ENCODE data around the gene BTNL9.

The BTNL9 gene

GRCh38 chr5:181054871-181055459 lies 14.9 kb downstream of the BTNL9 start:
- Histone ChIP-seq H3K27me3 (ENCODE audit: control insufficient read depth, insufficient read depth, low read length) (peaks cover 90% of the 10 kb centered on the region), H3K9ac (ENCODE audit: low read depth, low read length) (no peak overlapping the region), H3K9me3 (replicated peaks; ENCODE audit: low read length) (no peaks in the 10 kb centered on the region), H3K4me2 (ENCODE audit: low read length) (no peak overlapping the region), H3K4me1 (ENCODE audit: control insufficient read depth, insufficient read depth, low read length) (peaks cover 9% of the 10 kb centered on the region), H3K36me3 (ENCODE audit: insufficient read depth, low read length) (no peaks in the 10 kb centered on the region), H3K4me3 (ENCODE audit: low read length) (no peak overlapping the region)

GRCh38 chr5:181056431-181056830 lies 16.4 kb downstream of the BTNL9 start:
- H3K9me3 ChIP-seq (replicated peaks; ENCODE audit: low read length) = no peaks in the 10 kb centered on the region
- no peak overlapping the region for H3K4me2 ChIP-seq (ENCODE audit: low read length)
- no peaks in the 10 kb centered on the region for H3K36me3 ChIP-seq (ENCODE audit: insufficient read depth, low read length)
- peaks cover 92% of the 10 kb centered on the region for H3K27me3 ChIP-seq (ENCODE audit: control insufficient read depth, insufficient read depth, low read length)
- H3K4me3 ChIP-seq (ENCODE audit: low read length) = no peak overlapping the region
- no peak overlapping the region for H3K9ac ChIP-seq (ENCODE audit: low read depth, low read length)
- H3K4me1 ChIP-seq (ENCODE audit: control insufficient read depth, insufficient read depth, low read length) = peaks cover 9% of the 10 kb centered on the region

GRCh38 chr5:181058321-181058720 lies 18.3 kb downstream of the BTNL9 start:
- H3K9ac ChIP-seq (ENCODE audit: low read depth, low read length) = no peak overlapping the region
- H3K4me2 ChIP-seq (ENCODE audit: low read length) = no peak overlapping the region
- no peak overlapping the region for H3K4me3 ChIP-seq (ENCODE audit: low read length)
- H3K9me3 ChIP-seq (replicated peaks; ENCODE audit: low read length) = no peaks in the 10 kb centered on the region
- peaks cover 5% of the 10 kb centered on the region for H3K4me1 ChIP-seq (ENCODE audit: control insufficient read depth, insufficient read depth, low read length)
- no peaks in the 10 kb centered on the region for H3K36me3 ChIP-seq (ENCODE audit: insufficient read depth, low read length)
- peaks cover 88% of the 10 kb centered on the region for H3K27me3 ChIP-seq (ENCODE audit: control insufficient read depth, insufficient read depth, low read length)

GRCh38 chr5:181058786-181059296 lies 18.8 kb downstream of the BTNL9 start:
- H3K9ac ChIP-seq (ENCODE audit: low read depth, low read length) = no peak overlapping the region
- H3K27me3 ChIP-seq (ENCODE audit: control insufficient read depth, insufficient read depth, low read length) = peaks cover 83% of the 10 kb centered on the region
- no peak overlapping the region for H3K4me2 ChIP-seq (ENCODE audit: low read length)
- no peaks in the 10 kb centered on the region for H3K36me3 ChIP-seq (ENCODE audit: insufficient read depth, low read length)
- H3K4me1 ChIP-seq (ENCODE audit: control insufficient read depth, insufficient read depth, low read length) = no peaks in the 10 kb centered on the region
- no peak overlapping the region for H3K4me3 ChIP-seq (ENCODE audit: low read length)
- H3K9me3 ChIP-seq (replicated peaks; ENCODE audit: low read length) = no peaks in the 10 kb centered on the region

GRCh38 chr5:181059297-181060230 lies 19.5 kb downstream of the BTNL9 start:
- Histone ChIP-seq H3K4me1 (ENCODE audit: control insufficient read depth, insufficient read depth, low read length) (no peaks in the 10 kb centered on the region), H3K27me3 (ENCODE audit: control insufficient read depth, insufficient read depth, low read length) (peaks cover 75% of the 10 kb centered on the region), H3K4me2 (ENCODE audit: low read length) (no peak overlapping the region), H3K9me3 (replicated peaks; ENCODE audit: low read length) (no peaks in the 10 kb centered on the region), H3K9ac (ENCODE audit: low read depth, low read length) (no peak overlapping the region), H3K36me3 (ENCODE audit: insufficient read depth, low read length) (no peaks in the 10 kb centered on the region), H3K4me3 (ENCODE audit: low read length) (no peak overlapping the region)

- no peaks in the 10 kb centered on the region for H3K9me3 ChIP-seq (replicated peaks; ENCODE audit: low read length)
- no peaks in the 10 kb centered on the region for H3K4me1 ChIP-seq (ENCODE audit: control insufficient read depth, insufficient read depth, low read length)
- H3K4me3 ChIP-seq (ENCODE audit: low read length) = no peak overlapping the region
- H3K27me3 ChIP-seq (ENCODE audit: control insufficient read depth, insufficient read depth, low read length) = peaks cover 69% of the 10 kb centered on the region
- H3K36me3 ChIP-seq (ENCODE audit: insufficient read depth, low read length) = no peaks in the 10 kb centered on the region
- no peak overlapping the region for H3K4me2 ChIP-seq (ENCODE audit: low read length)
- H3K9ac ChIP-seq (ENCODE audit: low read depth, low read length) = no peak overlapping the region
Measured at GRCh38 chr5:181060231-181060590, 20.1 kb downstream of the BTNL9 start.

- Histone ChIP-seq H3K4me2 (ENCODE audit: low read length) (no peak overlapping the region), H3K4me1 (ENCODE audit: control insufficient read depth, insufficient read depth, low read length) (no peaks in the 10 kb centered on the region), H3K36me3 (ENCODE audit: insufficient read depth, low read length) (no peaks in the 10 kb centered on the region), H3K4me3 (ENCODE audit: low read length) (no peak overlapping the region), H3K27me3 (ENCODE audit: control insufficient read depth, insufficient read depth, low read length) (peaks cover 65% of the 10 kb centered on the region), H3K9ac (ENCODE audit: low read depth, low read length) (no peak overlapping the region), H3K9me3 (replicated peaks; ENCODE audit: low read length) (no peaks in the 10 kb centered on the region)
Measured at GRCh38 chr5:181060924-181061323, 20.9 kb downstream of the BTNL9 start.

- no peaks in the 10 kb centered on the region for H3K4me1 ChIP-seq (ENCODE audit: control insufficient read depth, insufficient read depth, low read length)
- H3K36me3 ChIP-seq (ENCODE audit: insufficient read depth, low read length) = no peaks in the 10 kb centered on the region
- no peak overlapping the region for H3K4me3 ChIP-seq (ENCODE audit: low read length)
- no peak overlapping the region for H3K9ac ChIP-seq (ENCODE audit: low read depth, low read length)
- H3K9me3 ChIP-seq (replicated peaks; ENCODE audit: low read length) = no peaks in the 10 kb centered on the region
- H3K4me2 ChIP-seq (ENCODE audit: low read length) = no peak overlapping the region
- H3K27me3 ChIP-seq (ENCODE audit: control insufficient read depth, insufficient read depth, low read length) = peaks cover 62% of the 10 kb centered on the region
Measured at GRCh38 chr5:181061645-181062044, 21.6 kb downstream of the BTNL9 start.

- peaks cover 53% of the 10 kb centered on the region for H3K27me3 ChIP-seq (ENCODE audit: control insufficient read depth, insufficient read depth, low read length)
- no peaks in the 10 kb centered on the region for H3K4me1 ChIP-seq (ENCODE audit: control insufficient read depth, insufficient read depth, low read length)
- no peak overlapping the region for H3K4me3 ChIP-seq (ENCODE audit: low read length)
- no peaks in the 10 kb centered on the region for H3K9me3 ChIP-seq (replicated peaks; ENCODE audit: low read length)
- no peak overlapping the region for H3K4me2 ChIP-seq (ENCODE audit: low read length)
- H3K36me3 ChIP-seq (ENCODE audit: insufficient read depth, low read length) = no peaks in the 10 kb centered on the region
- no peak overlapping the region for H3K9ac ChIP-seq (ENCODE audit: low read depth, low read length)
Measured at GRCh38 chr5:181062631-181063030, 22.6 kb downstream of the BTNL9 start.

- H3K9me3 ChIP-seq (replicated peaks; ENCODE audit: low read length) = no peaks in the 10 kb centered on the region
- no peak overlapping the region for H3K4me3 ChIP-seq (ENCODE audit: low read length)
- peaks cover 45% of the 10 kb centered on the region for H3K27me3 ChIP-seq (ENCODE audit: control insufficient read depth, insufficient read depth, low read length)
- H3K36me3 ChIP-seq (ENCODE audit: insufficient read depth, low read length) = no peaks in the 10 kb centered on the region
- no peak overlapping the region for H3K9ac ChIP-seq (ENCODE audit: low read depth, low read length)
- H3K4me1 ChIP-seq (ENCODE audit: control insufficient read depth, insufficient read depth, low read length) = no peaks in the 10 kb centered on the region
- H3K4me2 ChIP-seq (ENCODE audit: low read length) = no peak overlapping the region
Measured at GRCh38 chr5:181063514-181063913, 23.4 kb downstream of the BTNL9 start.

GRCh38 chr5:181064987-181065386 lies 24.9 kb downstream of the BTNL9 start:
- H3K9me3 ChIP-seq (replicated peaks; ENCODE audit: low read length) = no peaks in the 10 kb centered on the region
- H3K4me1 ChIP-seq (ENCODE audit: control insufficient read depth, insufficient read depth, low read length) = no peaks in the 10 kb centered on the region
- no peaks in the 10 kb centered on the region for H3K36me3 ChIP-seq (ENCODE audit: insufficient read depth, low read length)
- H3K4me2 ChIP-seq (ENCODE audit: low read length) = no peak overlapping the region
- peaks cover 38% of the 10 kb centered on the region for H3K27me3 ChIP-seq (ENCODE audit: control insufficient read depth, insufficient read depth, low read length)
- H3K9ac ChIP-seq (ENCODE audit: low read depth, low read length) = no peak overlapping the region
- H3K4me3 ChIP-seq (ENCODE audit: low read length) = no peak overlapping the region

Data from skeletal muscle satellite cell (primary cell).